PC-3 (cell line): Measurements from ENCODE around the gene TDRD12. TPM values are rescaled to one million over a fixed set of nuclear protein-coding genes. Genes with fewer than 3 reads are reported as not detected.

Experiments
- ATAC-seq: fragments of 200-7000 bp; cut with Tn5 transposase; 2 replicates; pipeline ENCODE4 v1.9.1; 2020; ENCODE audit warnings: mild to moderate bottlenecking, moderate library complexity
- BruUV-seq: library from RNA; stranded (reverse); fragments of 400-500 nt; replicated peaks from 2 replicates; lab custom pipeline; 2021; lab: Mats Ljungman, UMichigan
- CTCF ChIA-PET: fragments of 300-600 bp; sonication (Branson Sonifier 250); formaldehyde crosslinking; loops from one replicate; lab custom pipeline; 2022; ENCODE audit warnings: antibody characterized with exemption; lab: Charles Lee
- POLR2A ChIA-PET: fragments of 300-600 bp; sonication (Branson Sonifier 250); formaldehyde crosslinking; loops from one replicate; lab custom pipeline; 2022; ENCODE audit warnings: antibody characterized with exemption; ENCODE audit not compliant: unreplicated experiment; lab: Charles Lee
- DNase-seq: peaks from one replicate; pipeline ENCODE4 v3.0.0-alpha.2; 2015
- H2AFZ ChIP-seq: fragments of 300-600 bp; sonication (generic); 2 replicates; pipeline ENCODE4 v1.6.0; 2016; ENCODE audit warnings: antibody characterized with exemption, low read length
- H3F3A ChIP-seq: fragments of 300-600 bp; sonication (generic); one replicate; pipeline ENCODE4 v1.6.0; 2017; ENCODE audit warnings: antibody characterized with exemption, low read length, control low read depth, mild to moderate bottlenecking; ENCODE audit not compliant: unreplicated experiment
- H3K27ac ChIP-seq: fragments of 300-600 bp; sonication (generic); 2 replicates; pipeline ENCODE4 v1.5.1; 2016; ENCODE audit warnings: mild to moderate bottlenecking, low read length
- H3K27me3 ChIP-seq: fragments of 300-600 bp; sonication (generic); 2 replicates; pipeline ENCODE4 v1.6.1; 2016; ENCODE audit warnings: low read length, mixed read lengths
- H3K36me3 ChIP-seq: fragments of 300-600 bp; sonication (generic); 2 replicates; pipeline ENCODE4 v1.6.1; 2016; ENCODE audit warnings: low read depth, mixed run types, low read length, mixed read lengths
- H3K4me1 ChIP-seq: fragments of 300-600 bp; sonication (generic); 2 replicates; pipeline ENCODE4 v1.5.1; 2016; ENCODE audit warnings: low read length; ENCODE audit not compliant: insufficient read depth
- H3K4me2 ChIP-seq: fragments of 300-600 bp; sonication (generic); 2 replicates; pipeline ENCODE4 v1.6.0; 2016; ENCODE audit warnings: low read length
- H3K4me3 ChIP-seq: fragments of 300-600 bp; sonication (generic); 2 replicates; pipeline ENCODE4 v1.5.1; 2016; ENCODE audit warnings: mild to moderate bottlenecking, low read length, mixed read lengths
- H3K79me2 ChIP-seq: fragments of 300-600 bp; sonication (generic); 2 replicates; pipeline ENCODE4 v1.6.1; 2017; ENCODE audit warnings: low read length, mixed read lengths
- H3K9ac ChIP-seq: fragments of 300-600 bp; sonication (generic); 2 replicates; pipeline ENCODE4 v1.6.0; 2016; ENCODE audit warnings: mild to moderate bottlenecking, low read length
- H3K9me2 ChIP-seq: fragments of 300-600 bp; sonication (generic); replicated peaks from 2 replicates; pipeline ENCODE4 v1.6.1; 2016; ENCODE audit warnings: mixed run types, low read length, mixed read lengths
- H3K9me3 ChIP-seq: fragments of 300-600 bp; sonication (generic); 2 replicates; pipeline ENCODE4 v1.6.1; 2016; ENCODE audit warnings: low read length, mixed read lengths
- H4K20me1 ChIP-seq: fragments of 300-600 bp; sonication (generic); 2 replicates; pipeline ENCODE4 v1.6.1; 2016; ENCODE audit warnings: low read length, mixed read lengths
- CTCF ChIP-seq: fragments of 300-600 bp; sonication (generic); conservative IDR thresholded peaks from 2 replicates; pipeline ENCODE4 v1.5.1; 2017; ENCODE audit warnings: antibody characterized with exemption, low read depth, mild to moderate bottlenecking, low read length
- EZH2 ChIP-seq: fragments of 300-600 bp; sonication (generic); IDR thresholded peaks from one replicate; pipeline ENCODE4 v1.6.1; 2017; ENCODE audit warnings: antibody characterized with exemption, mild to moderate bottlenecking, low read length; ENCODE audit not compliant: unreplicated experiment
- EZH2phosphoT487 ChIP-seq: fragments of 300-600 bp; sonication (generic); IDR thresholded peaks from 2 replicates; pipeline ENCODE4 v1.6.1; 2018; ENCODE audit warnings: mild to moderate bottlenecking, antibody characterized with exemption, low read length, borderline replicate concordance
- intact Hi-C: fragments of 100-400 bp; cut with micrococcal nuclease; formaldehyde crosslinking; loops from 2 replicates; pipeline ENCODE4 v1.9.0; 2023
- total RNA-seq: library from RNA; depleted of rRNA; stranded (reverse); fragments of >200 nt; gene quantifications from 2 replicates; pipeline ENCODE4 v1.2.3, GENCODE V29; 2014

TDRD12 gene
- total RNA-seq, 1 experiment from 2014 or later = not detected

DNA sequence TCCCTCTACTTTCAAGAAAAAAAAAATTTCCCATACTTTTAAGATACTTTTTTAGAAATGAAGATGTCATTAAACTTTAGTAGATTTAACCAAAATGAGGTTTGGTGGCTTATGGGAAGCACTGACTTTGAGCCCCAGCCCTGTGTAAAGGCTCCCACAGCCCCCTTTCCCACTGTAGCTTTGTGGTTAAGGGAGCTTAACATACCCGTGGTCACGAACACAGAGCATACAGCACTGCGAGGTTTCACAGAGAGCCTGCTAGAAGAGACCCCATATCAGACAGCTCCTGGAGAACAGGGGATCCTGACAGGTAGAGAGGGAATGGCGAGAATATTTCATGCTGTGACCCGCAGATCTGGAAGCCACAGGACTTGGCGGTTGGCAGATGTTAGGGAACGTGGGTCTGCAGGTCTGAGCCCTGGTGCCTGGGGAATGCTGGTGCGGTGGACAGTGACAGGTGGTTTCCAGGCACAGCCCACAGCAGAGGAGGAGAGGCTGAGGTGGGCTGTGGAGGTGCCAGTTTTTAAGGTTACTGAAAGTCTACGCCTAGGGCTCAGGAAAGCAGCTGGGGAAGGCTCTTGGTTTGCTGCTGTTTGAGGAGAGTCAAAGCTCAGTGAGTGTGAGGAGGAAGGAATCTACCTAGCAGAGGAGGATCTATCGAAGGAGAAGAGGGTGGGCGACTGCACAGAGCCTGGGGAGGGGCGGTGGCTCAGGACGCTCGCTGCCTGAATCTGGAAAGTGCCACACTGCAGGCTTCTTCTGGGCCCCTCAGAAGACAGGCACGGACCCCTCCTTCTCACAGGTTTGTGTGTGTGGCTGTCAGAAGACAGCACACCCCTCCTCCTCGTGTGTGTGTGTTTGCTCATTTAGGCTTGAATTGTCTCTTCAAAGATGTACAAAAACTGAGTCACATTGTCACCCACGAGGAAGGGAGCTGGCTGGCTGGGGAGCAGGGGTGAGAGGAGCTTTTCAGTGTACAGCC lies 100.1 kb downstream of the TDRD12 start:
- H4K20me1 ChIP-seq = no peaks in the 10 kb centered on the region
- no TSS peak for BruUV-seq
- H3K9ac ChIP-seq = no peak overlapping the region
- no peak overlapping the region for H3K27ac ChIP-seq
- no peak for ATAC-seq
- intact Hi-C loops = no loop called here
- no peaks in the 10 kb centered on the region for H3K36me3 ChIP-seq
- ChIA-PET CTCF (no interaction called here), POLR2A (no interaction called here)
- no peaks in the 10 kb centered on the region for H3K79me2 ChIP-seq
- TF ChIP-seq EZH2 = no peak
- no peak for TF ChIP-seq CTCF
- TF ChIP-seq EZH2phosphoT487 = no peak
- H3K4me1 ChIP-seq = no peaks in the 10 kb centered on the region
- H2AFZ ChIP-seq = no peak overlapping the region
- no peaks in the 10 kb centered on the region for H3K9me3 ChIP-seq
- no peak overlapping the region for H3K4me3 ChIP-seq
- H3K9me2 ChIP-seq = no peaks in the 10 kb centered on the region
- H3F3A ChIP-seq = no peaks in the 10 kb centered on the region
- no peak overlapping the region for H3K4me2 ChIP-seq
- no peak for DNase-seq
- no peaks in the 10 kb centered on the region for H3K27me3 ChIP-seq

- Histone ChIP-seq H3K4me3 (no peak overlapping the region), H4K20me1 (no peaks in the 10 kb centered on the region), H3F3A (no peaks in the 10 kb centered on the region), H3K79me2 (no peaks in the 10 kb centered on the region), H3K9me2 (no peaks in the 10 kb centered on the region), H2AFZ (no peak overlapping the region), H3K4me1 (no peaks in the 10 kb centered on the region), H3K4me2 (no peak overlapping the region), H3K27ac (no peak overlapping the region), H3K9me3 (no peaks in the 10 kb centered on the region), H3K36me3 (no peaks in the 10 kb centered on the region), H3K27me3 (no peaks in the 10 kb centered on the region), H3K9ac (no peak overlapping the region)
- CTCF ChIA-PET = no interaction called here
- POLR2A ChIA-PET = no interaction called here
- BruUV-seq = no TSS peak
- TF ChIP-seq CTCF (no peak), EZH2 (no peak), EZH2phosphoT487 (no peak)
- ATAC-seq = no peak
- no peak for DNase-seq
- intact Hi-C loops = no loop called here
These were observed 103.6 kb downstream of the TDRD12 start for GRCh38 chr19:32822916-32823746.
